ENCODE data around the gene CRY1. TPM values are rescaled to one million over a fixed set of nuclear protein-coding genes. Genes with fewer than 3 reads are reported as not detected.

Gene CRY1
- total and polyA plus RNA-seq, 4 donors, result 18.1 to 36.1 (median 28.9) TPM

- Histone ChIP-seq H3K36me3 (ENCODE audit: control insufficient read depth, insufficient read depth, low read length) (no peaks in the 10 kb centered on the region), H3K4me1 (ENCODE audit: control insufficient read depth, insufficient read depth, low read length) (peaks cover 2% of the 10 kb centered on the region), H3K27ac (ENCODE audit: low read depth, low read length) (no peak overlapping the region), H3K9me3 (ENCODE audit: control insufficient read depth, insufficient read depth, low read length) (no peaks in the 10 kb centered on the region), H3K27me3 (ENCODE audit: control insufficient read depth, insufficient read depth, low read length) (peaks cover 2% of the 10 kb centered on the region), H3K4me3 (ENCODE audit: low read depth, low read length) (no peak overlapping the region)
- no CpG with 5 or more reads among the region's 1 CpG for WGBS (ENCODE audit: insufficient coverage)
- DNase-seq (ENCODE audit: low read depth in 4 of 6, low spot score in 6 of 6), result no peak
These were observed 8.3 kb upstream of the CRY1 start for GRCh38 chr12:107101651-107102050.

GRCh38 chr12:107099917-107100316 is 6.6 kb upstream of the CRY1 start:
- DNase-seq (ENCODE audit: low read depth in 4 of 6, low spot score in 6 of 6), result no peak
- no CpG with 5 or more reads among the region's 2 CpGs for WGBS (ENCODE audit: insufficient coverage)
- H3K36me3 ChIP-seq (ENCODE audit: control insufficient read depth, insufficient read depth, low read length), result no peaks in the 10 kb centered on the region
- no peak overlapping the region for H3K4me3 ChIP-seq (ENCODE audit: low read depth, low read length)
- H3K27ac ChIP-seq (ENCODE audit: low read depth, low read length), result no peak overlapping the region
- peaks cover 2% of the 10 kb centered on the region for H3K4me1 ChIP-seq (ENCODE audit: control insufficient read depth, insufficient read depth, low read length)
- peaks cover 2% of the 10 kb centered on the region for H3K27me3 ChIP-seq (ENCODE audit: control insufficient read depth, insufficient read depth, low read length)
- no peaks in the 10 kb centered on the region for H3K9me3 ChIP-seq (ENCODE audit: control insufficient read depth, insufficient read depth, low read length)

GRCh38 chr12:107096571-107096970 is 3.2 kb upstream of the CRY1 start:
- WGBS (ENCODE audit: insufficient coverage), result 90% methylated on average over 2 of the region's 3 CpGs
- Histone ChIP-seq H3K36me3 (ENCODE audit: control insufficient read depth, insufficient read depth, low read length) (no peaks in the 10 kb centered on the region), H3K4me3 (ENCODE audit: low read depth, low read length) (no peak overlapping the region), H3K27ac (ENCODE audit: low read depth, low read length) (no peak overlapping the region), H3K27me3 (ENCODE audit: control insufficient read depth, insufficient read depth, low read length) (peaks cover 2% of the 10 kb centered on the region), H3K4me1 (ENCODE audit: control insufficient read depth, insufficient read depth, low read length) (peaks cover 7% of the 10 kb centered on the region), H3K9me3 (ENCODE audit: control insufficient read depth, insufficient read depth, low read length) (no peaks in the 10 kb centered on the region)
- DNase-seq (ENCODE audit: low read depth in 4 of 6, low spot score in 6 of 6), result no peak

DNA sequence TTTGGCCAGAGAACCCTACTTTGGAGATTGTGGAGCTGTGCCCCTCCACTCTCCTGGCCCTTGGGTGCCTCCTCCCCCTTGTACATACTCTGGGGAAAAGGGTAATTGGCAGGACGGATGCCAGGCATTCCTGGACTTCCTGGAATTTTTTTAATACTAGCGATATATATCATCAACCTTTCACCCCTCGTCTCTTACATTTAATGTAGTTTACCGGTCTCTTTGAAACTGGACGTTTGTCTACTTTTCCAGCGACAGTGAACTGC is 767 bp upstream of the CRY1 start:
- no peak for DNase-seq (ENCODE audit: low read depth in 4 of 6, low spot score in 6 of 6)
- H3K4me3 ChIP-seq (ENCODE audit: low read depth, low read length), result peak overlapping the region; percentile 99
- H3K9me3 ChIP-seq (ENCODE audit: control insufficient read depth, insufficient read depth, low read length), result no peaks in the 10 kb centered on the region
- H3K27me3 ChIP-seq (ENCODE audit: control insufficient read depth, insufficient read depth, low read length), result peaks cover 2% of the 10 kb centered on the region
- peak overlapping the region; percentile 100 for H3K27ac ChIP-seq (ENCODE audit: low read depth, low read length)
- H3K36me3 ChIP-seq (ENCODE audit: control insufficient read depth, insufficient read depth, low read length), result no peaks in the 10 kb centered on the region
- WGBS (ENCODE audit: insufficient coverage), result no CpG with 5 or more reads among the region's 6 CpGs
- H3K4me1 ChIP-seq (ENCODE audit: control insufficient read depth, insufficient read depth, low read length), result peaks cover 11% of the 10 kb centered on the region

GRCh38 chr12:107092669-107093416 is 506 bp downstream of the CRY1 start:
- peaks cover 11% of the 10 kb centered on the region for H3K4me1 ChIP-seq (ENCODE audit: control insufficient read depth, insufficient read depth, low read length)
- H3K27ac ChIP-seq (ENCODE audit: low read depth, low read length), result peak overlapping the region; percentile 100
- no peaks in the 10 kb centered on the region for H3K36me3 ChIP-seq (ENCODE audit: control insufficient read depth, insufficient read depth, low read length)
- peaks cover under 1% of the 10 kb centered on the region for H3K27me3 ChIP-seq (ENCODE audit: control insufficient read depth, insufficient read depth, low read length)
- under 1% methylated on average over 67 of the region's 67 CpGs for WGBS (ENCODE audit: insufficient coverage)
- H3K4me3 ChIP-seq (ENCODE audit: low read depth, low read length), result peak overlapping the region; percentile 99
- DNase-seq (ENCODE audit: low read depth in 4 of 6, low spot score in 6 of 6), result peak in 3 of 6 donors; percentile 22 to 65 (median 64)
- H3K9me3 ChIP-seq (ENCODE audit: control insufficient read depth, insufficient read depth, low read length), result no peaks in the 10 kb centered on the region

DNA sequence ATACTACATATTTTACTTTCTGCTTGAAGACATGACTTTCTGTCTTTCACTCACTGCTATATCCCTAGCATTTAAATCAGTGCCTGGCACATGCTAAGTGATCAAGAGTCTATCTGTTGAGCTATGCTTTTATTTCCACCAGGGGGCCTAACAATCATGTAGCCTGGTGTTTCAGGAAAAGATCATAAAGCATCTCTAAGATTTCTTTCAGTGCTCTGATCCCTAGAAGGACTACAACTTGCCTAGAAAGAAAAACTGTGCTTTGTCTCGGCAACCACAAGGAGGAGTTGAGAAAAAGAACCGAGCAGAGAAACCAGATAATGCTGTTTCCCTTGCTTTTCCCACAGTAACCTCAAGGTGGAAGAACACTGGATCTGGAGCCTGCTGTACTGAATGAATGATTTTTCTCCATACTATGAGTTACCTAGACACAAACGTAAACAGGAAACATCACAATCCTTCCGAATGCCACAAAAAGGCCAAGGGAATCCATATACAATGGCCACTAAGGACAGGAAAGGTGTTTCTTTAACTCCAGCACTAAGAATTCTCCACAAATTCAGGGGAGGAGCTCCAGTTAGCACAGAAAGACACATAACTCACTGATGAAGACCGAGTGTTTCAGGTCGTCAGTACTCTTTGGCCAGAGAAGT is 1.2 kb downstream of the CRY1 start:
- Histone ChIP-seq H3K9me3 (ENCODE audit: control insufficient read depth, insufficient read depth, low read length) (no peaks in the 10 kb centered on the region), H3K27me3 (ENCODE audit: control insufficient read depth, insufficient read depth, low read length) (no peaks in the 10 kb centered on the region), H3K27ac (ENCODE audit: low read depth, low read length) (peak overlapping the region; percentile 100), H3K36me3 (ENCODE audit: control insufficient read depth, insufficient read depth, low read length) (no peaks in the 10 kb centered on the region), H3K4me3 (ENCODE audit: low read depth, low read length) (peak overlapping the region; percentile 99), H3K4me1 (ENCODE audit: control insufficient read depth, insufficient read depth, low read length) (peaks cover 11% of the 10 kb centered on the region)
- 0% methylated on average over 3 of the region's 6 CpGs for WGBS (ENCODE audit: insufficient coverage)
- DNase-seq (ENCODE audit: low read depth in 4 of 6, low spot score in 6 of 6), result peak; percentile 66 to 96 (median 80)

DNA sequence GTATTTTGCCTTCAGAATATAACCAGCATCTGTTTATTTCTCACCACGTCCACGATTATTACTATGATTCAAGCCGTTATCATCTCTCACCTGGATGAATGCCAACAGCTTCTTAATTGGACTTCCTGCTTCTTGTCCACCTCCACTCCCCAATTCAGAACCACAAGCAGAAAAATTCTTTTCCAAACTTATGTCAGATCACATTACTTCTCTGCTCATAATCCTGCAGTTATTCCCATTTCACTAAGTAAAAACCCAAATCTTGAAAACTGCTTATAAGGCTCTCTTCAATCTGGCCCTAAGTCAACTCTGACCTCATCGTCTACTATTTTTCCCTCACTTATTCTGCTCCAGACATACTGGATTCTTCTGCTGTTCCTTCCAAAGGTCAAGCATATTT is 2.0 kb downstream of the CRY1 start:
- H3K27ac ChIP-seq (ENCODE audit: low read depth, low read length), result peak overlapping the region; percentile 100
- H3K9me3 ChIP-seq (ENCODE audit: control insufficient read depth, insufficient read depth, low read length), result no peaks in the 10 kb centered on the region
- WGBS (ENCODE audit: insufficient coverage), result 70% methylated on average over 4 of the region's 4 CpGs
- H3K4me3 ChIP-seq (ENCODE audit: low read depth, low read length), result peak overlapping the region; percentile 99
- peaks cover 11% of the 10 kb centered on the region for H3K4me1 ChIP-seq (ENCODE audit: control insufficient read depth, insufficient read depth, low read length)
- no peaks in the 10 kb centered on the region for H3K27me3 ChIP-seq (ENCODE audit: control insufficient read depth, insufficient read depth, low read length)
- peak in 2 of 6 donors; percentile 6 to 44 for DNase-seq (ENCODE audit: low read depth in 4 of 6, low spot score in 6 of 6)
- H3K36me3 ChIP-seq (ENCODE audit: control insufficient read depth, insufficient read depth, low read length), result peaks cover 1% of the 10 kb centered on the region

DNA sequence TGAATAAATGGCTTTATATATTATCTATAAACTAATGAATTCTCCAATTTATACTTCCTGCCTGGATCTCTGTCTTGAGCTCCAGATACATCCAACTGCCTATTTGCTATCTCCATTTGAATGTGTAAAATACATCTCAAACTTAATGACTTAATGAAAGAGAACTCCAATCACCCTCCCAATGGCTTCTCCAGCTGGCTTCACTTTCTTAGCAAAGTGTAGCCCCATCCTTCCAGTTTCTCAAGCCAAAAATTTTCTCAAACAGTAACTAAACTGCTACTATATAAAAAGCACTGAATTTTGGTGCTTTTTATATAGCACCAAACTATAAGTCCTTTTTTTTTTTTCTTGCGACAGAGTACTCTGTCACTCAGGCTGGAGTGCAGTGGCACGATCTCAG is 2.6 kb downstream of the CRY1 start:
- Histone ChIP-seq H3K36me3 (ENCODE audit: control insufficient read depth, insufficient read depth, low read length) (peaks cover 4% of the 10 kb centered on the region), H3K4me3 (ENCODE audit: low read depth, low read length) (no peak overlapping the region), H3K27ac (ENCODE audit: low read depth, low read length) (no peak overlapping the region), H3K9me3 (ENCODE audit: control insufficient read depth, insufficient read depth, low read length) (no peaks in the 10 kb centered on the region), H3K4me1 (ENCODE audit: control insufficient read depth, insufficient read depth, low read length) (peaks cover 11% of the 10 kb centered on the region), H3K27me3 (ENCODE audit: control insufficient read depth, insufficient read depth, low read length) (no peaks in the 10 kb centered on the region)
- DNase-seq (ENCODE audit: low read depth in 4 of 6, low spot score in 6 of 6), result peak in 1 of 6 donors; percentile 22
- 90% methylated on average over 2 of the region's 2 CpGs for WGBS (ENCODE audit: insufficient coverage)

DNA sequence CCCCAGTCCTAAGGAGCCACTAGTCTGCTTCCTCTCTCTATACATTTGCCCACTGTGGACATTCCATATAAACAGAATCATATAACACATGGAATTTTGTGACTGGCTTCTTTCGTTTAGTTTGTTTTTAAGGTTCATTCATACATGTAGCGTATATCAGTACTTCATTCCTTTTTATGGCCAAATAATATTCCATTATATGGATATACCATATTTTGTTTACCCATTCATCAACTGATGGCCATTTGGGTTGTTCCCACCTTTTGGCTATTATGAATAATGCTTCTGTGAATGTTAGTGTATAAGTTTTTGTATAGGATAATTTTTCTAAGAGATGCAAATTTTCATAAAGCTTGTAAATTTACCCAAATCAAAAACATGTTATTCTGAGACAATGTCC is 4.4 kb downstream of the CRY1 start:
- peaks cover 9% of the 10 kb centered on the region for H3K4me1 ChIP-seq (ENCODE audit: control insufficient read depth, insufficient read depth, low read length)
- no peak for DNase-seq (ENCODE audit: low read depth in 4 of 6, low spot score in 6 of 6)
- WGBS (ENCODE audit: insufficient coverage), result no CpG with 5 or more reads among the region's 2 CpGs
- H3K4me3 ChIP-seq (ENCODE audit: low read depth, low read length), result no peak overlapping the region
- no peaks in the 10 kb centered on the region for H3K27me3 ChIP-seq (ENCODE audit: control insufficient read depth, insufficient read depth, low read length)
- peaks cover 4% of the 10 kb centered on the region for H3K36me3 ChIP-seq (ENCODE audit: control insufficient read depth, insufficient read depth, low read length)
- H3K27ac ChIP-seq (ENCODE audit: low read depth, low read length), result no peak overlapping the region
- no peaks in the 10 kb centered on the region for H3K9me3 ChIP-seq (ENCODE audit: control insufficient read depth, insufficient read depth, low read length)

- Histone ChIP-seq H3K9me3 (ENCODE audit: control insufficient read depth, insufficient read depth, low read length) (no peaks in the 10 kb centered on the region), H3K27ac (ENCODE audit: low read depth, low read length) (no peak overlapping the region), H3K4me3 (ENCODE audit: low read depth, low read length) (no peak overlapping the region), H3K4me1 (ENCODE audit: control insufficient read depth, insufficient read depth, low read length) (peaks cover 5% of the 10 kb centered on the region), H3K27me3 (ENCODE audit: control insufficient read depth, insufficient read depth, low read length) (no peaks in the 10 kb centered on the region), H3K36me3 (ENCODE audit: control insufficient read depth, insufficient read depth, low read length) (peaks cover 4% of the 10 kb centered on the region)
- 94% methylated on average over 3 of the region's 3 CpGs for WGBS (ENCODE audit: insufficient coverage)
- no peak for DNase-seq (ENCODE audit: low read depth in 4 of 6, low spot score in 6 of 6)
These were observed 7.0 kb downstream of the CRY1 start for GRCh38 chr12:107086314-107086713.
